HFFc6 (cell line): ENCODE measurements around the gene KLK12. TPM values are rescaled to one million over a fixed set of nuclear protein-coding genes. Genes with fewer than 3 reads are reported as not detected.

Source experiments
- DNase-seq: peaks from one replicate; pipeline ENCODE4 v3.0.0-alpha.2; 2018
- H3K27ac Mint-ChIP-seq: 2 replicates; pipeline ENCODE4 v1.8.0; 2020; ENCODE audit warnings: mild to moderate bottlenecking, mixed read lengths
- H3K27me3 Mint-ChIP-seq: 2 replicates; pipeline ENCODE4 v1.8.0; 2021; ENCODE audit warnings: mild to moderate bottlenecking, moderate library complexity, mixed read lengths; ENCODE audit not compliant: insufficient read depth
- H3K36me3 Mint-ChIP-seq: 2 replicates; pipeline ENCODE4 v1.8.0; 2021; ENCODE audit warnings: low read depth, mixed read lengths
- H3K4me1 Mint-ChIP-seq: 2 replicates; pipeline ENCODE4 v1.8.0; 2020; ENCODE audit warnings: low read depth, mixed read lengths
- H3K4me3 Mint-ChIP-seq: 2 replicates; pipeline ENCODE4 v1.8.0; 2020; ENCODE audit warnings: mild to moderate bottlenecking, moderate library complexity, mixed read lengths
- H3K9me3 Mint-ChIP-seq: 2 replicates; pipeline ENCODE4 v1.8.0; 2020; ENCODE audit warnings: mild to moderate bottlenecking, mixed read lengths
- CTCF ChIP-seq: fragments of 200-600 bp; sonication (generic); IDR thresholded peaks from 2 replicates; pipeline ENCODE4 v1.5.0; 2021; ENCODE audit warnings: antibody characterized with exemption, mild to moderate bottlenecking
- total RNA-seq, 6 experiments: library from RNA; stranded (reverse); fragmentation: NEBNext Ultra II Directional; extraction: Animal tissue kit (Norgen Biotek cat#: 25700); gene quantifications; 2 replicates in 1 of 6; 3 replicates in 5 of 6; pipeline ENCODE4 v1.2.3, GENCODE V29; 2021

KLK12 gene
- total RNA-seq, 6 experiments from 2014 or later, result not detected

- H3K27me3 Mint-ChIP-seq, result peaks cover 1% of the 10 kb centered on the region; the same call in 1 of the 2 replicates
- no peak for DNase-seq
- no peak for TF ChIP-seq CTCF
- no peaks in the 10 kb centered on the region for H3K4me1 Mint-ChIP-seq
- peaks cover 10% of the 10 kb centered on the region for H3K9me3 Mint-ChIP-seq
- H3K36me3 Mint-ChIP-seq, result no peaks in the 10 kb centered on the region
- no peak overlapping the region for H3K27ac Mint-ChIP-seq
- no peak overlapping the region for H3K4me3 Mint-ChIP-seq
Observed at GRCh38 chr19:51075998-51076397, 41.2 kb upstream of the KLK12 start.

- Mint-ChIP-seq H3K27ac (no peak overlapping the region), H3K4me1 (no peaks in the 10 kb centered on the region), H3K4me3 (no peak overlapping the region), H3K27me3 (peaks cover 3% of the 10 kb centered on the region; the same call in 1 of the 2 replicates), H3K36me3 (peaks cover 5% of the 10 kb centered on the region; the same call in 1 of the 2 replicates), H3K9me3 (peaks cover 13% of the 10 kb centered on the region)
- no peak for DNase-seq
- no peak for TF ChIP-seq CTCF
Observed at GRCh38 chr19:51071095-51071405, 36.2 kb upstream of the KLK12 start.

- no peak overlapping the region for H3K27ac Mint-ChIP-seq
- no peak overlapping the region for H3K4me3 Mint-ChIP-seq
- H3K36me3 Mint-ChIP-seq, result peaks cover 5% of the 10 kb centered on the region; the same call in 1 of the 2 replicates
- no peak for TF ChIP-seq CTCF
- H3K4me1 Mint-ChIP-seq, result no peaks in the 10 kb centered on the region
- DNase-seq, result no peak
- H3K9me3 Mint-ChIP-seq, result peaks cover 13% of the 10 kb centered on the region
- peaks cover 3% of the 10 kb centered on the region; the same call in 1 of the 2 replicates for H3K27me3 Mint-ChIP-seq
Observed at GRCh38 chr19:51070334-51071094, 35.7 kb upstream of the KLK12 start.

- H3K36me3 Mint-ChIP-seq, result peaks cover 5% of the 10 kb centered on the region; the same call in 1 of the 2 replicates
Observed at GRCh38 chr19:51066393-51067186, 31.8 kb upstream of the KLK12 start.

More at GRCh38 chr19:51066393-51067186, 31.8 kb upstream of the KLK12 start:
- H3K27ac Mint-ChIP-seq, result no peak overlapping the region
- no peak overlapping the region for H3K4me3 Mint-ChIP-seq
- H3K4me1 Mint-ChIP-seq, result no peaks in the 10 kb centered on the region
- no peak for TF ChIP-seq CTCF
- peaks cover 18% of the 10 kb centered on the region for H3K9me3 Mint-ChIP-seq
- peaks cover 6% of the 10 kb centered on the region for H3K27me3 Mint-ChIP-seq
- no peak for DNase-seq
